OCI-LY7 (cell line): ENCODE measurements around the gene ADAT2. TPM values are rescaled to one million over a fixed set of nuclear protein-coding genes. Genes with fewer than 3 reads are reported as not detected.

Source experiments
- BruUV-seq: library from RNA; stranded (reverse); fragments of 400-500 nt; replicated peaks from 2 replicates; lab custom pipeline; 2021; lab: Mats Ljungman, UMichigan
- CTCF ChIA-PET: fragments of 300-600 bp; sonication (Branson Sonifier 250); formaldehyde crosslinking; loops from one replicate; lab custom pipeline; 2022; ENCODE audit warnings: antibody characterized with exemption; ENCODE audit not compliant: unreplicated experiment; lab: Charles Lee
- POLR2A ChIA-PET: fragments of 300-600 bp; sonication (Branson Sonifier 250); formaldehyde crosslinking; loops from one replicate; lab custom pipeline; 2022; ENCODE audit warnings: antibody characterized with exemption; lab: Charles Lee
- DNase-seq: peaks from one replicate; pipeline ENCODE4 v3.0.0-alpha.2; 2015; ENCODE audit warnings: low spot score
- H2AFZ ChIP-seq: fragments of 200-600 bp; sonication (generic), shearing (Covaris generic); 2 replicates; pipeline ENCODE4 v1.6.1; 2014; ENCODE audit warnings: mild to moderate bottlenecking, antibody characterized with exemption, low read length, moderate library complexity
- H3K27ac ChIP-seq: fragments of 200-600 bp; sonication (generic); 2 replicates; pipeline ENCODE4 v1.5.1; 2014; ENCODE audit warnings: mixed run types, low read depth, mild to moderate bottlenecking, moderate library complexity, low read length, inconsistent platforms; ENCODE audit not compliant: poor library complexity, severe bottlenecking
- H3K36me3 ChIP-seq: fragments of 200-600 bp; sonication (generic); 2 replicates; pipeline ENCODE4 v1.6.1; 2014; ENCODE audit warnings: mild to moderate bottlenecking, antibody characterized with exemption, low read length, moderate library complexity, mixed read lengths; ENCODE audit not compliant: insufficient read depth
- H3K4me1 ChIP-seq: fragments of 200-600 bp; sonication (generic); 2 replicates; pipeline ENCODE4 v1.5.1; 2014; ENCODE audit warnings: mild to moderate bottlenecking, low read length; ENCODE audit not compliant: insufficient read depth, poor library complexity, severe bottlenecking
- H3K4me2 ChIP-seq: fragments of 200-600 bp; sonication (generic); 2 replicates; pipeline ENCODE4 v1.6.1; 2014; ENCODE audit warnings: mild to moderate bottlenecking, low read length
- H3K4me3 ChIP-seq: fragments of 200-600 bp; sonication (generic); 2 replicates; pipeline ENCODE4 v1.5.1; 2014; ENCODE audit warnings: mild to moderate bottlenecking, low read depth, low read length; ENCODE audit not compliant: poor library complexity, severe bottlenecking
- H3K79me2 ChIP-seq: fragments of 200-600 bp; sonication (generic); 2 replicates; pipeline ENCODE4 v1.6.1; 2016; ENCODE audit warnings: low read depth, mild to moderate bottlenecking, low read length, moderate library complexity, mixed read lengths; ENCODE audit not compliant: insufficient read depth
- H3K9me2 ChIP-seq: fragments of 200-600 bp; sonication (generic); 2 replicates; pipeline ENCODE4 v1.6.1; 2016; ENCODE audit warnings: mild to moderate bottlenecking, low read length, mixed read lengths; ENCODE audit not compliant: insufficient read depth
- H3K9me3 ChIP-seq: fragments of 200-600 bp; sonication (generic); 2 replicates; pipeline ENCODE4 v1.6.1; 2014; ENCODE audit warnings: mild to moderate bottlenecking, mixed run types, low read length, mixed read lengths
- H4K20me1 ChIP-seq: fragments of 200-600 bp; sonication (generic); 2 replicates; pipeline ENCODE4 v1.6.1; 2014; ENCODE audit warnings: mild to moderate bottlenecking, antibody characterized with exemption, low read length, moderate library complexity, mixed read lengths; ENCODE audit not compliant: insufficient read depth
- EZH2phosphoT487 ChIP-seq: fragments of 200-600 bp; sonication (generic); IDR thresholded peaks from 2 replicates; pipeline ENCODE4 v1.6.1; 2018; ENCODE audit warnings: low read depth, borderline replicate concordance, mild to moderate bottlenecking, mixed run types, antibody characterized with exemption, low read length, moderate library complexity, mixed read lengths
- intact Hi-C: fragments of 100-400 bp; cut with micrococcal nuclease; formaldehyde crosslinking; loops from one replicate; pipeline ENCODE4 v1.10.0; 2022; ENCODE audit not compliant: unreplicated experiment
- total RNA-seq, 2 experiments: library from RNA; depleted of rRNA in 1 of 2; stranded (reverse); fragments of >200 nt in 1 of 2; shearing (Covaris generic) in 1 of 2; gene quantifications; 2 replicates each; pipeline ENCODE4 v1.2.3, GENCODE V29; 2014 to 2022
- TF ChIP-seq, protein P1 (sequence below): fragments of 200-600 bp; sonication (generic); conservative IDR thresholded peaks from 2 replicates; pipeline ENCODE4 v1.5.1; 2014; ENCODE audit warnings: mild to moderate bottlenecking, antibody characterized with exemption, low read length, moderate library complexity, mixed read lengths

ADAT2 gene
- total RNA-seq, 2 experiments from 2014 or later = 21.7 to 23.0 TPM

DNA sequence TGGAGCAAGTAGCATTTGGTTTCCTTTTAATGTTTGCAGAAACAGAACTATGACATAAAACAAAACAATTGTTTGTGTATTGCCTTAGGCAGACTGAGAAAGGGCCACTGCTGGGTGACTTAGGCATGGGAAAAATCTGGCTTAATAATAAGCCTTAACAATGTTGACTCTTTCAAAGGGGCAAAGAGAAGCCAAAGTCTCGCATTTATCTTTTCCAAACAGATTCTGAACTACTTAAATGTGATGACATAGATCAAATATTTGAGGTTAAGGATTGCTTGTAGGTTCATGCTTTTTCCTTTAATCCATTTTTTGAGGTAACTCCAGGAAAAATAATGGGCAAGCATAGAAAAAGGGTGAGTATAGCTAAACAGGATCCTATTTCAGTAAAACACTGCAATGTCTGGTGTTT lies 39.6 kb downstream of the ADAT2 start:
- Histone ChIP-seq H3K4me1 (no peaks in the 10 kb centered on the region), H3K36me3 (no peaks in the 10 kb centered on the region), H2AFZ (no peak overlapping the region), H4K20me1 (no peaks in the 10 kb centered on the region), H3K4me2 (no peak overlapping the region), H3K27ac (no peak overlapping the region), H3K79me2 (no peaks in the 10 kb centered on the region), H3K9me2 (no peaks in the 10 kb centered on the region), H3K9me3 (0 out of 2 replicates have a peak, but pooled peaks cover 5% of the 10 kb centered on the region), H3K4me3 (no peak overlapping the region)
- DNase-seq = no peak
- POLR2A ChIA-PET = interaction anchor here (0.6 to 0.7 kb wide), 2 partner anchors 180 to 205 kb away, joined by 3 to 4 read pairs; no protein-coding TSS in a partner anchor
- TF ChIP-seq, protein P1, sequence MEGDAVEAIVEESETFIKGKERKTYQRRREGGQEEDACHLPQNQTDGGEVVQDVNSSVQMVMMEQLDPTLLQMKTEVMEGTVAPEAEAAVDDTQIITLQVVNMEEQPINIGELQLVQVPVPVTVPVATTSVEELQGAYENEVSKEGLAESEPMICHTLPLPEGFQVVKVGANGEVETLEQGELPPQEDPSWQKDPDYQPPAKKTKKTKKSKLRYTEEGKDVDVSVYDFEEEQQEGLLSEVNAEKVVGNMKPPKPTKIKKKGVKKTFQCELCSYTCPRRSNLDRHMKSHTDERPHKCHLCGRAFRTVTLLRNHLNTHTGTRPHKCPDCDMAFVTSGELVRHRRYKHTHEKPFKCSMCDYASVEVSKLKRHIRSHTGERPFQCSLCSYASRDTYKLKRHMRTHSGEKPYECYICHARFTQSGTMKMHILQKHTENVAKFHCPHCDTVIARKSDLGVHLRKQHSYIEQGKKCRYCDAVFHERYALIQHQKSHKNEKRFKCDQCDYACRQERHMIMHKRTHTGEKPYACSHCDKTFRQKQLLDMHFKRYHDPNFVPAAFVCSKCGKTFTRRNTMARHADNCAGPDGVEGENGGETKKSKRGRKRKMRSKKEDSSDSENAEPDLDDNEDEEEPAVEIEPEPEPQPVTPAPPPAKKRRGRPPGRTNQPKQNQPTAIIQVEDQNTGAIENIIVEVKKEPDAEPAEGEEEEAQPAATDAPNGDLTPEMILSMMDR = no peak
- TF ChIP-seq EZH2phosphoT487 = no peak
- BruUV-seq = no TSS peak
- CTCF ChIA-PET = no interaction called here
- intact Hi-C loops = no loop called here

DNA sequence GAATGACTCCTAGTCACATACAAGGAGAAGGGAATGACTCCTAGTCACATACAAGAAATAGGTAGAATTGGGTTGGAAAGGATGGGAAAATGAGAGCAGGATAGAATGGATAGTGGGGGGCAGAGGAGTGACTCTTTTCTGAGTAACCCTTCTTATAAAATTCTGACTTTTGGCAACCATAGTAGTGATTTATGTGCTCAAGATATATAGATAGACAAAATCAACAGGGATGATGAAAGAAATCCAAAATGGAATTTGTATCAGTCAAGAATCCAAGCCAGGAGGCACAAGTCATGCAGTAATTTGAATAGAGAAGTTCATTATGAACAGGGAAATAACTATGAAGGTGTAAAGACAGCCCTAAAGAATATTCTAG lies 41.7 kb downstream of the ADAT2 start:
- BruUV-seq = no TSS peak
- Histone ChIP-seq H2AFZ (no peak overlapping the region), H3K9me3 (0 out of 2 replicates have a peak, but pooled peaks cover 5% of the 10 kb centered on the region), H3K36me3 (no peaks in the 10 kb centered on the region), H3K4me3 (no peak overlapping the region), H3K4me2 (no peak overlapping the region), H3K9me2 (no peaks in the 10 kb centered on the region), H3K79me2 (no peaks in the 10 kb centered on the region), H3K27ac (no peak overlapping the region), H4K20me1 (no peaks in the 10 kb centered on the region), H3K4me1 (no peaks in the 10 kb centered on the region)
- intact Hi-C loops = no loop called here
- ChIA-PET CTCF (no interaction called here), POLR2A (no interaction called here)
- no peak for DNase-seq
- no peak for TF ChIP-seq EZH2phosphoT487
- TF ChIP-seq, protein P1 = no peak

GRCh38 chr6:143408151-143408786 lies 42.2 kb downstream of the ADAT2 start:
- CTCF ChIA-PET = no interaction called here
- Histone ChIP-seq H3K9me3 (0 out of 2 replicates have a peak, but pooled peaks cover 5% of the 10 kb centered on the region), H3K79me2 (no peaks in the 10 kb centered on the region), H3K4me2 (no peak overlapping the region), H3K36me3 (no peaks in the 10 kb centered on the region), H2AFZ (no peak overlapping the region), H3K27ac (no peak overlapping the region), H4K20me1 (no peaks in the 10 kb centered on the region), H3K4me1 (no peaks in the 10 kb centered on the region), H3K9me2 (no peaks in the 10 kb centered on the region), H3K4me3 (no peak overlapping the region)
- DNase-seq = no peak
- POLR2A ChIA-PET = no interaction called here
- TF ChIP-seq, protein P1 = no peak
- TF ChIP-seq EZH2phosphoT487 = no peak
- BruUV-seq = no TSS peak
- intact Hi-C loops = no loop called here
